T-cell (primary cell): ENCODE results near the gene UVSSA. TPM values are rescaled to one million over a fixed set of nuclear protein-coding genes. Genes with fewer than 3 reads are reported as not detected.

Experiments used
- ATAC-seq, 4 experiments: fragments of 200-7000 bp in 3 of 4; fragments of 150-1000 bp in 1 of 4; cut with Tn5 transposase; replicated peaks in 1 of 4; 1 replicate in 3 of 4; 2 replicates in 1 of 4; pipeline ENCODE4 v1.10.0; 2021; ENCODE audit warnings: moderate library complexity in 3 of 4, mild to moderate bottlenecking in 2 of 4, moderate number of reproducible peaks in 1 of 4
- CTCF ChIA-PET, 2 donors: fragments of 300-600 bp; sonication (Branson Sonifier 250); formaldehyde crosslinking; loops; one replicate each; lab custom pipeline; 2022; ENCODE audit warnings: antibody characterized with exemption in 2 of 2; lab: Charles Lee
- POLR2A ChIA-PET, 2 donors: fragments of 300-600 bp; sonication (Branson Sonifier 250); formaldehyde crosslinking; loops; one replicate each; lab custom pipeline; 2022; ENCODE audit warnings: antibody characterized with exemption in 2 of 2; lab: Charles Lee
- DNase-seq, 35 experiments: peaks; one replicate each; pipeline versions ENCODE4 v3.0.0 to v3.0.0-alpha.2; 2013 to 2023
- H3K27ac ChIP-seq: one replicate; pipeline ENCODE4 v1.5.1; 2013; ENCODE audit warnings: low read length
- H3K27me3 ChIP-seq, 2 experiments: replicated peaks in 1 of 2; 1 replicate in 1 of 2; 2 replicates in 1 of 2; pipeline versions ENCODE4 v1.6.1 to v1.7.0; 2013; ENCODE audit warnings: low read length in 1 of 2, mixed read lengths in 1 of 2; ENCODE audit not compliant: control insufficient read depth in 2 of 2, insufficient read depth in 2 of 2; ENCODE audit errors: extremely low read depth in 1 of 2
- H3K36me3 ChIP-seq, 2 donors: 1 replicate in 1 of 2; 2 replicates in 1 of 2; pipeline versions ENCODE4 v1.6.1 to v1.7.0; 2013; ENCODE audit warnings: low read length in 1 of 2; ENCODE audit not compliant: control insufficient read depth in 2 of 2, insufficient read depth in 1 of 2; ENCODE audit errors: extremely low read depth in 1 of 2
- H3K4me1 ChIP-seq, 2 experiments: 1 replicate in 1 of 2; 2 replicates in 1 of 2; pipeline versions ENCODE4 v1.6.1 to v1.7.0; 2013; ENCODE audit warnings: low read length in 2 of 2, mixed read lengths in 1 of 2; ENCODE audit not compliant: insufficient read depth in 2 of 2, control insufficient read depth in 1 of 2; ENCODE audit errors: extremely low read depth in 1 of 2
- H3K4me3 ChIP-seq, 2 donors: 1 replicate in 1 of 2; 2 replicates in 1 of 2; pipeline versions ENCODE4 v1.5.1 to v1.7.0; 2013; ENCODE audit warnings: mild to moderate bottlenecking in 2 of 2, low read length in 1 of 2, moderate library complexity in 1 of 2; ENCODE audit not compliant: control insufficient read depth in 1 of 2; ENCODE audit errors: extremely low read depth in 1 of 2
- H3K9me3 ChIP-seq: 2 replicates; pipeline ENCODE4 v1.7.0; 2013
- H3K27ac Mint-ChIP-seq, 2 donors: one replicate each; pipeline ENCODE4 v1.8.0; 2020 to 2021; ENCODE audit warnings: mild to moderate bottlenecking in 2 of 2, mixed read lengths in 2 of 2
- H3K27me3 Mint-ChIP-seq, 2 donors: one replicate each; pipeline ENCODE4 v1.8.0; 2021 to 2022; ENCODE audit warnings: mixed read lengths in 2 of 2
- H3K36me3 Mint-ChIP-seq: one replicate; pipeline ENCODE4 v1.8.0; 2021; ENCODE audit warnings: mixed read lengths
- H3K4me1 Mint-ChIP-seq, 3 donors: one replicate each; pipeline ENCODE4 v1.8.0; 2020 to 2022; ENCODE audit warnings: mixed read lengths in 3 of 3, mild to moderate bottlenecking in 1 of 3
- H3K4me3 Mint-ChIP-seq, 3 donors: one replicate each; pipeline ENCODE4 v1.8.0; 2020 to 2022; ENCODE audit warnings: mild to moderate bottlenecking in 3 of 3, mixed read lengths in 3 of 3, moderate library complexity in 3 of 3
- H3K9me3 Mint-ChIP-seq, 3 donors: one replicate each; pipeline ENCODE4 v1.8.0; 2020 to 2022; ENCODE audit warnings: mixed read lengths in 3 of 3
- WGBS: methylation state at CpG from one replicate; pipeline ENCODE4 v1.1.5; 2013; ENCODE audit warnings: missing lambda C conversion rate; ENCODE audit not compliant: insufficient coverage; 5-methylcytosine and 5-hydroxymethylcytosine counted together
- total RNA-seq, 35 experiments: library from RNA in 6 of 35; stranded (reverse) in 6 of 35; fragments of 120-200 nt in 1 of 35; gene quantifications; one replicate each; pipeline versions ENCODE4 v1.2.1 to v1.2.4 and lab custom pipeline; 2013 to 2026

UVSSA gene
- total RNA-seq, 5 donors from 2014 or later (not counting 1 experiment from before 2014, with no cell fraction given) = 39.9 to 53.7 (median 42.7) TPM

- no peak for ATAC-seq
- ChIA-PET POLR2A (no interaction called here), CTCF (no interaction called here)
- Histone ChIP-seq H3K27ac (no peak overlapping the region), H3K4me1 (no peaks in the 10 kb centered on the region), H3K36me3 (peaks cover 25 to 61% of the 10 kb centered on the region in 2 donors), H3K4me3 (no peak overlapping the region), H3K9me3 (no peaks in the 10 kb centered on the region), H3K27me3 (no peaks in the 10 kb centered on the region)
- Mint-ChIP-seq H3K4me1 (peaks cover 0 to 29% (median 19%) of the 10 kb centered on the region in 3 donors), H3K4me3 (no peak overlapping the region), H3K27ac (no peak overlapping the region), H3K9me3 (no peaks in the 10 kb centered on the region), H3K27me3 (no peaks in the 10 kb centered on the region), H3K36me3 (peaks cover 44% of the 10 kb centered on the region)
- WGBS = 97% methylated on average over 24 of the region's 38 CpGs
- no peak for DNase-seq
These were observed 8.1 kb upstream of the UVSSA start for GRCh38 chr4:1338752-1339414.

DNA sequence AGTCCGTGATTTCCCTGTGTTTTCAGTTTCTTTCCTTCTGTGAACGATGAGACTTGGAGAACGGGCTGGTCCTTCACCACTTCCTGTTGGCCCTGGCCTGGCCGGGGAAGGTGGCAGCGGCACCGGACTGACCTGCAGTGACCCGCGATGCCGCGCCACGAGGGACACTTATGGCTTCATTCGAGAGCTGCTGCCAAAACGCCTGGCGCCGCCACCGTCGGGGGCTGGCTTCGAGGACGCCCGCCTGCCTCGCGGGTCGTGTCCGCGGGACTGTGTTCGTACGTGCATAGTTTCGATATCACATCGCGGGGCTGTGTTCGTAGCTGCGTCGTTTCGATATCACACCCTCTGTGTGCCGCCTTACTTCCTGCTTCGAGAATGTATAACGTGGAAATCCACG is 7.5 kb upstream of the UVSSA start:
- ChIA-PET CTCF (no interaction called here), POLR2A (no interaction called here)
- Mint-ChIP-seq H3K27me3 (no peaks in the 10 kb centered on the region), H3K4me1 (peaks cover 3 to 28% (median 20%) of the 10 kb centered on the region in 3 donors), H3K36me3 (peaks cover 40% of the 10 kb centered on the region), H3K4me3 (no peak overlapping the region), H3K27ac (no peak overlapping the region), H3K9me3 (no peaks in the 10 kb centered on the region)
- Histone ChIP-seq H3K4me3 (no peak overlapping the region), H3K9me3 (no peaks in the 10 kb centered on the region), H3K4me1 (no peaks in the 10 kb centered on the region), H3K27me3 (no peaks in the 10 kb centered on the region), H3K27ac (no peak overlapping the region), H3K36me3 (peaks cover 25 to 57% of the 10 kb centered on the region in 2 donors)
- no peak for ATAC-seq
- WGBS = 96% methylated on average over 37 of the region's 38 CpGs
- DNase-seq = no peak

DNA sequence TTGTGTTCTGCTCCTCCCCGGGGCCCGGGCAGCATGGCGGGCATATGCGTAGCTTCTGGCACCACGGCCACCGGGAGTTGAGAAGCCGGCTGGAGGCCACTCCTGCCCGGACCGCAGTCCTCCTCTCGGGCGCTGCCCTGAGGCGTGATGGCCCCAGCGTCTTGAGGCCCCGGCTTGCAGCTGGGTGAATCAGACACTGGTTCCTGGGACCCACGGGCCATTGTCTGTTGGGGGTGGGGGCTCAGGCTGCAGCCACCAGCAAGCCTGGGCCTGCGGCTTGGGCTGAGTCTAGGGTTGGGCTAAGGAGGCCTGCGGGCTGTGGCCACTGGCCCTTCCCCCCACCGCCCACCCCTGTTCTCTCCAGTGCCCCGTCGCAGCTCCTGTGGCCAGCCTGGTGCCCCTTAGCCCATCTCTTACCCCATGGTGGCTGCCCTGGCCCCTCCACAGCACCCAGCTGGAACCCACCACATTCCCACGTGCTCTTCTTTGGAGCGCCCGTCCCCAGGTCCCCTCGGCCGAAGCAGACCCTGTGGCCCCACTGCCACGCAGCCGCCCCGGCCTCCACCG is 6.7 kb upstream of the UVSSA start:
- POLR2A ChIA-PET = no interaction called here
- WGBS = 91% methylated on average over 25 of the region's 29 CpGs
- Histone ChIP-seq H3K36me3 (peaks cover 25 to 52% of the 10 kb centered on the region in 2 donors), H3K9me3 (no peaks in the 10 kb centered on the region), H3K27me3 (no peaks in the 10 kb centered on the region), H3K4me1 (peaks cover 0 to 7% of the 10 kb centered on the region in 2 experiments), H3K27ac (no peak overlapping the region), H3K4me3 (no peak overlapping the region)
- Mint-ChIP-seq H3K27me3 (no peaks in the 10 kb centered on the region), H3K27ac (no peak overlapping the region), H3K4me3 (no peak overlapping the region), H3K4me1 (peaks cover 10 to 30% (median 22%) of the 10 kb centered on the region in 3 donors), H3K9me3 (no peaks in the 10 kb centered on the region), H3K36me3 (peaks cover 34% of the 10 kb centered on the region)
- DNase-seq (no peak), ATAC-seq (no peak)
- CTCF ChIA-PET = no interaction called here

DNA sequence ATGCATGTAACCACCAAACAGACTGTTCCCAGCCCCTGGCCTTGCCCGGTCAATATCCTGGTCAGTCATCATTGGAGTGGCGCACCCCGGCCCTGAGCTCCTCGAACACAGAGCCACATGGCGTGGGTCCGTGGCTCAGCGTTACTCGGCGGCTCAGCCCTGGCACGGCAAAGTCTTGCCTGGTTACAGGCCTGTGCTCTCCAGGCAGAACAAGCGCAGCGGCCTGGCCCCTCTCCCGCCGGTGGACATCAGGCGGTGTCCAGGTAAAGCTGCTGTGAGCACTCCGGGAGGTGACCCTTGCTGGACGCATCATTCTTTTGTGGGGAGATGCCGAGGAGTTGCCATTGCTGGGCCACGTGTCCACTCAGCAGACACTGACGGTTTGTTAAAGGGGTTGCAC is 6.1 kb upstream of the UVSSA start:
- H3K27ac Mint-ChIP-seq = no peak overlapping the region
- no peak for DNase-seq
- no peaks in the 10 kb centered on the region for H3K27me3 Mint-ChIP-seq
- Histone ChIP-seq H3K9me3 (no peaks in the 10 kb centered on the region), H3K27me3 (no peaks in the 10 kb centered on the region), H3K27ac (no peak overlapping the region), H3K4me1 (peaks cover 0 to 13% of the 10 kb centered on the region in 2 experiments), H3K4me3 (no peak overlapping the region), H3K36me3 (peaks cover 25 to 52% of the 10 kb centered on the region in 2 donors)
- H3K4me1 Mint-ChIP-seq = peaks cover 16 to 34% (median 26%) of the 10 kb centered on the region in 3 donors
- peaks cover 34% of the 10 kb centered on the region for H3K36me3 Mint-ChIP-seq
- CTCF ChIA-PET = no interaction called here
- POLR2A ChIA-PET = no interaction called here
- no peaks in the 10 kb centered on the region for H3K9me3 Mint-ChIP-seq
- H3K4me3 Mint-ChIP-seq = no peak overlapping the region
- 96% methylated on average over 15 of the region's 20 CpGs for WGBS
- ATAC-seq = no peak

DNA sequence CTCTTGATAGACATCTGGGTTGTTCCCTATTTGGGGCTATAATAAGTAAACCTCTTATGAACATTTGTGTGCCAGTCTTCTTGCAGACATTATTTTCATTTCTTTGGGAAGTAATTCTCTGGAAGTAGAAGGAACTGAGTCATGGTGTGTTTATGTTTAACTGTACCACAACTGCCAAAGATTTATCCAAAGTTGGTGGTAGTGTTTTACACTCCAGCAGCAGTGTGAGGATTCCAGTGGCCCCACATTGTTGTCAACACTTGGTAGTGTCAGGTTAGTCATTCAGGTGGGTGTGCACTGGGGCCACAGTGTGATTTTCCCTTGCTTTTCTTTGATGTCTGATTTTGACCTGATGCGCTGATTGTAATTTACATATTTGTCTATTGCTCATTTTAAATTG is 5.0 kb upstream of the UVSSA start:
- DNase-seq (no peak), ATAC-seq (no peak)
- H3K4me3 Mint-ChIP-seq = no peak overlapping the region
- peaks cover 19 to 42% of the 10 kb centered on the region in 2 donors for H3K36me3 ChIP-seq
- POLR2A ChIA-PET = no interaction called here
- H3K4me1 Mint-ChIP-seq = peaks cover 18 to 28% (median 23%) of the 10 kb centered on the region in 3 donors
- H3K27me3 Mint-ChIP-seq = no peaks in the 10 kb centered on the region
- no peaks in the 10 kb centered on the region for H3K9me3 ChIP-seq
- H3K27me3 ChIP-seq = no peaks in the 10 kb centered on the region
- H3K4me3 ChIP-seq = no peak overlapping the region
- no peak overlapping the region for H3K27ac Mint-ChIP-seq
- CTCF ChIA-PET = no interaction called here
- H3K36me3 Mint-ChIP-seq = peaks cover 25% of the 10 kb centered on the region
- no peak overlapping the region for H3K27ac ChIP-seq
- peaks cover 0 to 15% of the 10 kb centered on the region in 2 experiments for H3K4me1 ChIP-seq
- H3K9me3 Mint-ChIP-seq = no peaks in the 10 kb centered on the region
- no CpG with 5 or more reads among the region's 1 CpG for WGBS

DNA sequence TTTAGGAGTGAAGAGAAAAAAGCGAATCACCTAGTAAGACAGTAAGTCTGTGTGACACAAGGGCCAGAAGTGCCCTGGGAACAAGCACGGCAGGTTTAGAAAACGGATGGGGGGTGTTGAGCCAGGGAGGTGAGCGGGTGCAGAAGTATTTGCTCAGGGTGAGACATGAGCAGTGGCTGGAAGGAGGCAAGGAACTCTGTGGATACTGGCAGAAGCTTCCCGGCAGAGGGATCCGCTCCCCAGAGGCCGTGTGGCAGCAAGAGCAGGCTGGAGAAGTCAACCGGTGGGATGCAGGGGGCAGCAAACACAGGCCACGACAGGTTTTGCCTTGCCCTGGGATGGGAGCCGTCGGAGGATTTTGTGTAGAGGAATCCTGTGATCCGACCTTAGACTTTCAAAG is 2.3 kb upstream of the UVSSA start:
- H3K27ac ChIP-seq = no peak overlapping the region
- Mint-ChIP-seq H3K4me3 (peak overlapping the region; percentile 86 to 90 (median 88)), H3K9me3 (no peaks in the 10 kb centered on the region), H3K27me3 (no peaks in the 10 kb centered on the region), H3K27ac (peak overlapping the region; percentile 83 to 88), H3K4me1 (peaks cover 30 to 33% (median 33%) of the 10 kb centered on the region in 3 donors), H3K36me3 (peaks cover 11% of the 10 kb centered on the region)
- ATAC-seq (no peak), DNase-seq (no peak)
- H3K27me3 ChIP-seq = no peaks in the 10 kb centered on the region
- H3K4me1 ChIP-seq = peaks cover 0 to 36% of the 10 kb centered on the region in 2 experiments
- H3K9me3 ChIP-seq = no peaks in the 10 kb centered on the region
- ChIA-PET POLR2A (no interaction called here), CTCF (no interaction called here)
- WGBS = 90% methylated on average over 12 of the region's 12 CpGs
- H3K4me3 ChIP-seq = no peak overlapping the region
- H3K36me3 ChIP-seq = peaks cover 4 to 21% of the 10 kb centered on the region in 2 donors
